GM18519 (cell line): ENCODE results near the gene TUBB2B.

Source experiments
- ATAC-seq: cut with Tn5 transposase; IDR thresholded peaks from one replicate; pipeline ENCODE4 v1.9.1; 2021; ENCODE audit warnings: mild to moderate bottlenecking, moderate library complexity; ENCODE audit not compliant: unreplicated experiment, low FRiP score

Gene TUBB2B

DNA sequence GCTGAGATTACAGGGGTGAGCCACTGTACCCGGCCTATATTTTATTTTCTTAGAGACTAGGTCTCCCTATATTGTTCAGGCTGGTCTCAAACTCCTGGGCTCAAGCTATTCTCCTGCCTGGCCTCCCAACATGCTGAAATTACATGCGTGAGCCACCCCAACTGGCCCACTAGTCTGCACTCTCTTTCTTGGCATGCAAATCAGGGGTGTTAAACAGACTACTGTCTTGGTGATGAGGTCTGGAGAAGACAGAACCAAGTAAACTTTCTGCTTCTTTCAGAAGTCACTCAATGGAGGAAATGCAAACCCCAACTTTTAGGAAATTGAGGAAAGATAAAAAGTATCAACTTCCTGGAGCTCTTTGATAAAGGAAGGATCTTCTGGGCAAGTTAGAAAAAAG lies 8.0 kb upstream of the TUBB2B start:
- ATAC-seq = no peak

DNA sequence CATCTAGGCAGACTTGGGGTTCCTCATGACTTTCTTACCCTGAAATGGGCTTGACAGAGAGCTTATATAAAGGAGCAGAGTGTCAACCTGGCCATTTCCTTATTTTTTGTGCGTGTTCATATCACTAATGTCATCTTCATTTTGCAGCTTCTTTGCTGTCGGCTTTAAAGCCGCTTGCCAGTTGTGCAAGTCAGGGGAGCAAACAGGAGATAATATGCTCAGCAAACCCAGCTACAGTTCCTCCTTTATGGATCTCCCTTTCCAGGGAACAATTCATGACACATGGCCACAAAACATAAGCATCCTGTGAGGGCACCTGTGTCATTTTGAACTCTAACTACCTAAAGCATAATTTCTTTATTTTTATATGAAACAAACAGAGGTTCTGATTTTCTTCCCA lies 6.5 kb upstream of the TUBB2B start:
- no peak for ATAC-seq

DNA sequence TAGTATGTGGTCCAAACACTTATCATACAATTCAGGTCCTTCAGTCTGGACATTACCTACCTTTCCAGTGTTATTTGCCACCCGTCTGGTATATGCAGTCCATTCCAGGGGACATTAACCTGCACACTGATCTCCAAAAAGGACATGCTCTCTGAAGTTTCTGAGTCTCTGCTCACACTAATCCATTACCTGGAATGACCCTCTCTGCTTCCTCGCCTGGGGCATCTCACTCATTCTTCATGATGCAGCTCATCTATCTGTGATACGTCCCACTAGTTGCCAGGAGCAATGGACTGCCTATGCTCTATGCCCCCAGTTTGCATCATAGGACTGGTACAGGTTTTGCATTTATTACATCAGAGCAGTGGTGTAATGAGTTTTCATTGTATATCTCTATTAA lies 5.9 kb upstream of the TUBB2B start:
- ATAC-seq = no peak

DNA sequence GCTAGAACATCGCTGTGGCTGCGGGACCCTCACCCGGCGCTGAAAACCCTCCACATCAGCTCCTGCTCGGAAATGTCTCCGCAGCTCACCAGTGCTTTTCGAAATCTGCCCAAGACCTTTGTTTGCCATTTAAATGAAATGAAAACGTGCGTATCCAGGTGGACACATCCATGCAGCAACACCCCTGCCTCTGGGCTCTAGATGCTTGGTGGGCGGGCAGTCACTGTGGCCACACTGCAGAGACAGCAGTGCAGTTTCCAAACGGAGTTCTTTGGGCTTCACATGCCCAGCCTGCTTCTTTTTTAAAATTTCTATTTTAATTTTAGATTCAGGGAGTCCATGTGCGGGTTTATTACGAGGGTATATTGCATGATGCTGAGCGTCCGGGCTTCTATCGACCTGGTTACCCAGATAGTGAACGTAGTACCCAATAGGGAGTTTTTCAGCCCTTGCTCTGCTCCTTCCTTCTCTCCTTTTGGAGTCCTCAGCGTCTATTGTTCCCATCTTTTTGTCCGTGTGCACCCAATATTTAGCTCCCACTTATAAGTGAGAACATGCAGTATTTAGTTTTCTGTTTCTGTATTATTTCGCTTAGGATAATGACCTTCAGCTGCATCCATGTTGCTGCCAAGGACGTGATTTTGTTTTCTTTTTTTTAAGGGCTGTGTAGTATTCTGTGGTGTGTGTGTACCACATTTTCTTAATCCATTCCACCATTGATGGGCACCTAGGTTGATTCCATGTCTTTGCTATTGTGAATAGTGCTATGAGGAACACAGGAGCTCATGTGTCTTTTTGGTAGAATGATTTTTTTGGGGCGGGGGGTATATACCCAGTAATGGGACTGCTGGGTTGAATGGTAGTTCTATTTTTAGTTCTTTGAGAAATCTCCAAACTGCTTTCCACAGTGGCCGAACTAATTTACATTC lies 4.8 kb upstream of the TUBB2B start:
- no peak for ATAC-seq

DNA sequence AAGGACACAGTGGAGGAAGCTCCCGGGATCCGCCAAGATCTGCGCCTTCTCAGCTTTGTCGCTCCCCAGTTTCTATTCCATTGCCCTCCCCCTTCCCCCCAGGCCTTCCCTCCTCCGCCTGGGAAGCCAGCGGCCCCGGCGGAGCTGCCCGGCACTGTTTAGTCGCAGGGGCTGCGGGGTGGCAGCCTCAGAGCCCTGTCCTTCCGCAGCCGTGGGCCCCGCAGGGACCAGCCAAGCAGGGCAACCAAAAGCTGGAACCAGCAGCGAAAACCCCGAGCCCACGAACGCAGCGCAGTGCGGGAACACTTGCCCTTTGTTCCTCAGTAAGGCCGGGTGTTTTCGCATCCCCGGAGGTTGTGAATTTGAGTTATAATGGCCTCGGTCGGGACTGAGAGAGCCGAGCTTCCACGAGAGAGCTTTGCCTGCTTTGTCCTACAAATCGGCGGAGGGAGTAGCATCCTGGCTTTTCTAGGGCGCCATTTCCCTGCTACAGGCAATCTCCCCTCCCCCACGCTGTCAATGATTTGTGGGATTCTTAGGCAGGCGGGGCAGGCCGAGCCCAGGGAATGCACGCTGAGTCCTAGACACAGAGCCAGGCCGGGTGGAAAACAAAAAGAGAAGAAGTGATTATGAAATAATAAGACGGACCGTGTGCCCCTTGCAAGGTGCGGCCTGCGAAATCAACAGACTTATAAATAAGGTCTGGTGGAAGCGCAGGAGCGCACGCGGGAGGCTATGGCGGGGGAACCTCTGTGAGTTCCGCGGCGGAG lies 4.0 kb upstream of the TUBB2B start:
- ATAC-seq = no peak

DNA sequence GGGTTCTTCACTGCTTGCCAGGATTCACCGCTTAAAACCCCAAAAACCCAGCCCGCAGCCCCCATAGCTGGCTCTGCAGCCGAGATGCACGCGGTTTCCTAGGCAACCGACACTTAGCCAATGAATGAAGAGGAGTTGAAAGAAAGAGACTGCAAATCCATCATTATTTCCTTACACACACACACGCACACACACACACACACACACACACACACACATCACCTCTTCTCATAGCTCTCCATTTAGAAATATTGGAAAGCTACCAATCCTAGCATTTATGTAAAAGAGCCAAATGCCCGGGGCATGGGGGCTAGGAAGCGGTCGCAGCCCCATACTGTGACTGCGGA lies 3.4 kb upstream of the TUBB2B start:
- ATAC-seq = no peak

DNA sequence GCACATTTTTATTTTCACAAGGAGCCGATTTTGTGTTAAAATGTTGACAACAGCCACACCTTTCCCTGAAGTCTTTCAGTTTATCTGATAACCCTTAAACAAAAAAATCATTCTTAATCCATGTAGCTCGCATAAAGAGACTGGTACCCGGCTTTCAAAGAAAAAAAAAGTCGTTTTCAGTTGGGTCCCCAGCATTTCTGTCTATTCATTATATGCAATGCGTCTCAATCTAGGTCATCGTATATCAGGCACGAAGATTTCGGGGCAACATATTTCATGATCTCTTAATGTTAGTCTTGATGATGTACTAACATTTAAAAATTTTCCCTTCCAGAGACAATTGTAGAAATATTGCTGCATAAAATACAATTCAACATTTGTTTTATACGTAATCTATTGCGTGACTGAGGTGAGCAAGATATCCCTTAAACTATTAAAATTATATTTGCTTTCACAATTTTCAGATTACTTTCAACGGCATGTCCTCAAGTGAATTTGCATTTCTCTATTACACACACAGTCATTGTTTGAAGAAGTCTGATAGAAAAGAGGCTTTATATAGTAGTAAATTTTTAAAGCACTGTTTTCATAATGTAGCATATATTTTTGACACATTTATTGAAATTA lies 2.9 kb upstream of the TUBB2B start:
- no peak for ATAC-seq

DNA sequence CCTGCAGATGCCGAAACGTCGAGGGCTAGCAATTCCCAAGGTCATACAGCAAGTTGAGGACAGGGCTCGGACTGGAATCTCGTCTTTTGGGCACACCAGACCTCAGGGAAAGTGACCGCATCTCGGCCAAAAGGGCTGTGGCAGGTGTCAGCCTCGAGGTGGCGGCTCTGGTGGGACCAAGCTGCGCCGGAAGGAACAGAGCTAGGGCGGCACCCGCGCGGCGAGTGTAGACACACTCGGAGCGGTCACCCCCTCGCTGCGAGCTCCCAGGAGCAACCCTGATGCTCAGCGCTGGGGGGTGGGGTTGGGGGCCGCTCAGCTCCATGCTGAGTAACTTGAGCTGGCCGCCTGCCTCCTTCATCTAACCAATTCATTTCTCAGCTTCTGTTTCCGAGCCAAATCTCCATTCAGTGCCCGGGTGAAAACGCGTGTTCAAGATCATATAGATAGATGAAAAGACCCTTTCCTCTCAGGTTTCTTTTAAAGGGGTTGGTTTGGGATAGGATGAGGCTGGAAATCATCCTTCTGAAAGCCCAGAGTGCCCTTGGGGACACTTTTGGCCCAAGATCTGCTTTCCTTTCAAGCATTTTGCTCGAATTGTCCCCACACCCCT lies 2.2 kb upstream of the TUBB2B start:
- ATAC-seq = no peak

DNA sequence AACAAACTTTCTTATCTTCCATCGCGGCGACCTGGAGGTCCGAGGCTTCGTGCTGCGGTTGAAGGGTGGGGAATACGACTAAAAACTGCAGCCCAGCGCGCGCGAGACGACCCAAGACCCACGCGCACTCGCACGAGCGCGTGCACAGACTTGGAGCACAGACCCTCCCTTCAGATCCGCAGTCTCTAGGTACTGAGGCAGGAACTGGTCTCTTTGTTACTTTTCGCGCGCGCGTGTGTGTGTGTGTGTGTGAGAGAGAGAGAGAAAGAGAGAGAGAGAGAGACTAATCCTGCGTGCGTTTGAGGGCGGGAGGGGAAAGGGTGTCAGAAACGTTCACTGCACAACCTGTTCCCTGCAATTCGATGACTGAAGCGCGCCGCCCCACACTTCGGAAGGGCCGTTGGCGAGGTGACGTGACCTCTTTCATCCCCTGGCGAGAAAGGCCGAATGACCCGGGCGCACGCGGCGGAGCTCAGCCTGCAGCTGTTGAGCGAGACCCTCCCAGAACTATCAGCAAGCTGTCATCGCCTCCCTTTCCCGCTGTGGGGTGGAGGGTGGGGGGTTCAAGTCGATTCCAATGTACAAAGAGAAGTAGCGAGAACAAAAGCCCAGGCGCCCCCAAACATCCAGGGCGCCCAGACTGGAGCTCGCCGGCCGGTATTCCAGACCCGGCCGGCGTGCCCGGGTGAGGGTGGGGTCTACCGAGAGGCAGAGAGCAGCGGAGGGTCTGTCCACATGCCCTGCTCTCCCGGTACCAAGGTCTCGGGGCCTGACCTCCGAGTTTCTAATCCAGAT lies 1.5 kb upstream of the TUBB2B start:
- ATAC-seq = no peak

DNA sequence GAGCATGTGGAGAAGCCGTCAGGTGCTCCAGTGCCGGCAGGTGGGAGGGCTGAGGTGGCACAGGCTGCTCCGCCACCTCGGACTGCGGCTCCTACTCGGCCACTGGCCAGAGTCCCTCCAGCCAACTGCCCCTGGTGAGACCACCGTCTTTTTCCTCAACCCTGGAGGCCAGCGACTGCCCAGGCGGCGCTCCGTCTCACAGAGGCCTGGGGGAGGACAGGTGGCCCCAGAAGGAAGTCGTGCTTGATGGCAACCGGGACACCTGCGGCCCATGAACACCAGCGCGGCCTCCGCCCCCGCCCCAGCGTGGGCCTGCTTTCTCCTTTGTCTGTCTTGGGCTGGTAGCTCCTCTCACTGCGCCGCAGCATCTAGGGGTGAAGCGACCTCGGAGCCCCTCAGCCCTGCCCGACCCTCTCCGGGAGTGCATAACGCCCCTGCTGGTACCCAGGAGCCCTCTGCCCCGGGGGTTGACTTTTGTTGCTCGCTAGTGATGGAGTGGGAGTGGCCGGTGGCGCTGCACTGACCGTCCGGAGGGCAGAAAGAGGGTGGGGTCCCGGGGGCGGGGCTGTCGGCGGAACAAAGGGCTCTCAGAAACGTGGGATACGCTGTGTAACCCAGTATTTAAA lies 706 bp upstream of the TUBB2B start:
- ATAC-seq = no peak

DNA sequence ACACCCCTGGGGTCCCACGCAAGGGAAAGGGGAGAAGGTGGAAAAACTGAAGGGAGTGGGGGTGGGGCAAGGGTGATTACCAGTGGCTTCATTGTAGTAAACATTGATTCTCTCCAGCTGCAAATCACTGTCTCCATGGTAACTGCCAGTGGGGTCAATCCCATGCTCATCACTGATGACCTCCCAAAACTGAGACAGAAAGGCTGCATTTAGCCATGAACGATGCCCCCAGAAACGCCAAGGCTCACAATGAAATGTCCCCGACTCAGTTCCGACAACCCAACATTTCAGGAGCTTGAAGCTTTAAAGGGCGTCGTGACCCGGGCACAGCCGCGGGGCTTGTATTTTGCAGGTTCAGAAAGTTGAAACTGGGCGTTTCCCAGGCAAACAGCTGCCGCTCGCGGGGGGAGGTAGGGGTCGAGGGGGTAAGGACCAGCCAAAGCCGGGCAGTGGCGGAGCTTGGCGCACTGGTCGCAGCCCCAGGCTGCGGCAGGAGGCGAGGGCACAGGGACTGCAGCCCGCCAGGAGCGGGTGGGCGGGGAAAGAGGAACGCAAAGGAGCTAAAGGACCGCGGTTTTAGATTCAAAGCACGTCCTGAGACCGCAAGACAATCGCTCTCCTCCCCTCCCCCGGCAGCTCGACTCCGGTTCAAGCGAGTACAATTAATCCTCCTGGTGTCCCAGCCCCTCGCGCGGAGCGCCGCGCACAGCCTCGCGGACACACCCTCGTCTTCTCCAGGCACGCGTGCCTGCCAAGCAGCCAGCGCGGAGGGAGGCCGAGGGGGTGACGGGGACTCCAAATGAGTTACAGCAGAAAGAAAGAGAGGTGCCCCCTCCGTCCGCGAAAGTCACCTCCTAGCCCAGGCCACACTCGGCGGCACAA lies 731 bp downstream of the TUBB2B start:
- no peak for ATAC-seq

DNA sequence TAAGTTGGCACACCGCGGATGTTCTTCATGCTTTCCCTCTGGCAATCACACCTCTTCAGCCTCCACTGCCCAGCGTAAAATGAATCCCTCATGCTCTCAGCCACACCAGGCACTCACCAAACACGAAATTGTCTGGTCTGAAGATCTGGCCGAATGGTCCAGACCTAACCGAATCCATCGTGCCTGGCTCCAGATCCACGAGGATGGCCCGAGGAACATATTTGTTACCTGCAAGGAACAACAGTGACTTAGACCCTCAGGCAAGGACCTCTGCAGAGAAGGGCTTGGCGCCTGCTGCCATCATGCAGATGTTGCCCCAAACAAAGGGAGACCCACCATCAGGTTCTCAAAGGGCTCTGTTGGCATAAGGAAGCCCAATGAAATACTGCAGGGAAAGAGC lies 1.4 kb downstream of the TUBB2B start:
- no peak for ATAC-seq

DNA sequence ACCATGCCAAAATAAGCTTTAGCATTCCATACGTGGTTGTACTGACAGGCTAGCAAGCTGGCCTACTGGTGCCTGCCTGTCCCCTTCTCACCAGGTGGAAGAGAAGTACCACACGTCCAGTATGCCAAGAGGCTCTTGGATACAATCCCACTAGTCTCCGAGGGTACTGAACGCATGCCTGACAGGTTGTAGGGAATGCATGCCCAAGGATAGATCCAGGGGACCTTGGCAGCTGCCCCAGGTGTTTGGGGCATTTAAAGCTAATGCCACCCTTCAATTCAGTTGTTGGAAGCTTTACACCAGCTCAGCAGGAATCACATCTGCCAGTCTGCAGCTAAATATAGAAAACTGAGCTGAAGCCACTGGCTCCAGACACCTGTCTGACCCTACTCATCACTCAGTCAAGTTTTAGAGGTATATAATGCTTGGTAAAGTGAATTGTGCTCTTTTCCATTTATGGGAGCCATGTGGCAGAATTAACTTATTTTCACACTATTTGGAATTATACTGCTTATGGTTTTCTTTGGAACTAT lies 4.9 kb downstream of the TUBB2B start:
- ATAC-seq = no peak

DNA sequence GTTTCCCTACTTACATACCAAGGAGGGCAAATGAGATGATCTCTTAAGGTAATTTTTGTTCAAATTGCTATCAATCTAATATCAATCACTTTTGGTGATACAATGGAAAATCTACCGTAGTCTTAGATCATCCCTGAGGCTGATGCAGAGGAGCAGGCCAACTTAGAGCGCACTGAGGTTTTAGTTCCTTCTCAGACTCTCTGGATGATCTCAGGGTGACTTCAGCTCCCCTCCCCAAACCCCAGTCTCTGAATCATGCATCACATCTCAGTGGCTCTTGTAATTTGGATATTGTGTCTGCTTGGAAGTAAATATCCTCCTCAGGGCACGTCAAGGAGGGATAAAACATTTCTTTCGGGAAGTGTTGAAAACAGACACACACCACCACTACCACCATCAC lies 5.9 kb downstream of the TUBB2B start:
- ATAC-seq = no peak

DNA sequence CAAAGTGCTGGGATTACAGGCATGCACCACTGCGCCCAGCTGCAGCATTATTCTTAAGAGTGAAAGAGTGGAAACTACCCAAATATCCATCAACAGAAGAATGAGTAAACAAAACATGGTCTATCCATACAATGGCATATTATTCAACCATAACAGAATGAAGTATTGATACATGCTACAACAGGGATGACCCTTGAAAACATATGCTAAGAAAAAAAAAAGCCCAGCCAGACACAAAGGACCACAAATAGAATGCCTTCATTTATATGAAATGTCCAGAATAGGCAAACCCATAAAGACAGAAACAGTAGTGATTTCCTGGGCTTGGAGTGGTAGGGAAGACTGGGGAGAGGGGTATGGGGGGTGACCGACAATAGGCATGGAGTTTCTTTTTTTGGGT lies 7.1 kb downstream of the TUBB2B start:
- ATAC-seq = no peak

DNA sequence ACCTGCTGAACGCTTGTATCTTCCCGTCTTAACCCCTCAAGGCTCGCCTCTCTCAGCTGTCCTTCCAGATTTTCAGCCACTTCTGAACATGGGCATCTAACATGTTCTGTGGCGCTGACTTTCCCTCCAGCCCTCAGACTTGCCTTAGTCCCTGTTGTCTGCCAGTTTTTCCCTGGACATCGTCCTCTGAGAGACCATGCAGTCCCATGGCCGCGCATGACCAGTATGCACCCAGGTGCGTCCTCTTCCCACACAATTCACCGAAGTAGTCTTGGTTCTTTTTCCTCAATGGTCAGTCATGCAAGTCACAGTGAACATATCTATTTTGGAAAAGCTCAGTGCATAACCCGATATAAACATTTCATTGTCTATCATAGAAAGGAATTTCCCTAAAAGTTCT lies 9.2 kb downstream of the TUBB2B start:
- ATAC-seq = no peak

DNA sequence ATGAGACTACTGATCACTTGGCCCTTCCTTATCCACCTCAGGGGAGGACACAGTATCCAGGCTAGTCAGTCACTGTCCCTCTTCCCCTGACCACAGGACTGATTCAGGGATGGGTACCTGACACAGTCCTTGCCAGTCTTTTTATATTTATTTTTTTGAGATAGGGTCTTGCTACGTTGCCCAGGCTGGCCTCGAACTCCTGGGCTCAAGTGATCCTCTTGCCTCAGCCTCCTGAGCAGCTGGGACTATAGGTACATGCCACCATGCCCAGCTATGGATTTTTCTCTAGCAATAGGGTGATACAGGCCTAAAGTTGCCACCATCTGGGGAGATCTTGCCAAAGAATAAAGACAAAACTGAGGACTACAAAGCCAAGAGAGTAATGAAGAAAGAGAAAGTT lies 10.2 kb downstream of the TUBB2B start:
- no peak for ATAC-seq

DNA sequence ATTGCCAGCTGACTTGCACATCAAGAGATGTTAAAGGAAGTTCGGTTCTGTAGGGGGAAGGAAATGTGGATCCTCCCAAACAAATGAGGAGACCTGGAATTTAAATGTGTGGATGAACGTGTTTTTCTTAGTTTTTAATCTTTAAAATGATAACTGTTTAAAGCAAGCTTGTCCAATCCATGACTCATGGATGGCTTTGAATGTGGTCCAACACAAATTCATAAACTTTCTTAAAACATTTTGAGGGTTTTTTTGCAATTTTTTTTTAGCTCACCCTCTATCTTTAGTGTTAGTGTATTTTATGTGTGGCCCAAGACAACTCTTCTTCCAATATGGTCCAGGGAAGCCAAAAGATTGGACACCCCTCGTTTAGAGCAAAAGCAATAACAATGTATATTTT lies 12.6 kb downstream of the TUBB2B start:
- ATAC-seq = no peak

DNA sequence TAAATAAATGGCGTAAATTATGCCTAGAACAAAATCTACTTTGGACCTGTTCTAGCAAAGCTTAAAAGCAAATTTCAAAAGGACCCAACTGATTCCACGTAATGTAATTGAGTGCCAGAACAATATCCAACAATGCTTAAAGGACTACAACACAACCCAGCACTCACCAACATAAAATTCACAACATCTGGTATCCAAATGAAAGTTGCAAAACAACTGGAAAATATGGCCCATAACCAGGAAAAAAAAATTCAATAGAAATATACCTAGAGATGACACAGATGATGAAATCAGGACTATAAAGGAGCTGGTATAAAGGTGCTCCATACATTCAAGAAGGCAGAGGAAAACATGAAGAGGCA lies 14.1 kb downstream of the TUBB2B start:
- no peak for ATAC-seq
